ENCODE measurements around the gene FILIP1. TPM values are rescaled to one million over a fixed set of nuclear protein-coding genes. Genes with fewer than 3 reads are reported as not detected.

Gene FILIP1
- total and polyA plus RNA-seq, 2 of the 8 experiments (the other 6 are each of a cell fraction or from before 2014, with no cell fraction given), result 2.4 to 5.7 TPM

GRCh38 chr6:75393806-75394205 is 99.8 kb downstream of the FILIP1 start:
- FAIRE-seq, result no peak
- Histone ChIP-seq H2BK5ac (ENCODE audit: low read depth, low read length) (no peak overlapping the region), H3K27me3 (replicated peaks in 1 of 4; ENCODE audit: control insufficient read depth in 3 of 4, extremely low read depth in 1 of 4, insufficient read depth in 3 of 4, low read length in 3 of 4) (no peaks in the 10 kb centered on the region), H3K4me1 (replicated peaks in 1 of 4; ENCODE audit: control insufficient read depth in 3 of 4, insufficient read depth in 4 of 4, low read length in 3 of 4) (no peaks in the 10 kb centered on the region), H3K56ac (replicated peaks; ENCODE audit: insufficient read length, low read depth, low read length) (no peak overlapping the region), H3K79me2 (ENCODE audit: control insufficient read depth in 1 of 2, insufficient read depth in 2 of 2, low read length in 2 of 2) (no peaks in the 10 kb centered on the region), H4K91ac (replicated peaks; ENCODE audit: insufficient read length, low read length) (no peak overlapping the region), H3K9me3 (ENCODE audit: insufficient read depth in 2 of 2, low read depth in 1 of 2, low read length in 1 of 2) (peaks cover 3 to 4% of the 10 kb centered on the region in 2 experiments; a peak in 1 of 4 replicates), H3K14ac (ENCODE audit: insufficient read length) (no peak overlapping the region), H3K4me2 (ENCODE audit: insufficient read depth in 1 of 2, low read depth in 2 of 2, low read length in 2 of 2) (no peak overlapping the region), H2BK120ac (replicated peaks; ENCODE audit: low read depth, low read length) (no peak overlapping the region), H3K4ac (replicated peaks; ENCODE audit: insufficient read length, low read depth, low read length) (no peak overlapping the region), H4K5ac (ENCODE audit: insufficient read length, low read depth, low read length) (no peak overlapping the region), H3K18ac (ENCODE audit: extremely low read depth, low read length) (no peak overlapping the region), H3K4me3 (ENCODE audit: extremely low read depth in 1 of 4, insufficient read depth in 2 of 4, low read depth in 3 of 4, low read length in 4 of 4) (no peak overlapping the region), H3K27ac (ENCODE audit: low read depth, low read length) (no peak overlapping the region), H2AFZ (ENCODE audit: low read length) (peak overlapping the region; percentile 75; the same call in 1 of the 2 replicates), H2BK15ac (ENCODE audit: low read length) (no peak overlapping the region), H2BK20ac (ENCODE audit: low read length) (no peak overlapping the region), H3K79me1 (ENCODE audit: low read depth, low read length) (no peaks in the 10 kb centered on the region), H3K36me3 (ENCODE audit: control insufficient read depth in 2 of 4, insufficient read depth in 4 of 4, low read length in 3 of 4) (no peaks in the 10 kb centered on the region; a peak in 1 of 8 replicates), H4K20me1 (replicated peaks in 1 of 2; ENCODE audit: control insufficient read depth in 1 of 2, insufficient read depth in 2 of 2, low read length in 2 of 2) (no peaks in the 10 kb centered on the region), H3K9ac (replicated peaks in 1 of 4; ENCODE audit: extremely low read depth in 1 of 4, low read depth in 3 of 4, low read length in 3 of 4) (no peak overlapping the region), H2AK5ac (ENCODE audit: low read depth, low read length) (no peak overlapping the region), H2BK12ac (ENCODE audit: low read depth, low read length) (no peak overlapping the region), H4K8ac (ENCODE audit: extremely low read depth, insufficient read depth, low read length) (no peak overlapping the region), H3K23ac (ENCODE audit: insufficient read length) (no peak overlapping the region), H3K23me2 (ENCODE audit: low read depth, low read length) (no peaks in the 10 kb centered on the region)
- no peak for DNase-seq (ENCODE audit: low read depth in 1 of 2, low spot score in 2 of 2)
- CTCF ChIA-PET (ENCODE audit: partially characterized antibody), result interaction anchor here (0.9 to 2.2 kb wide), 3 partner anchors 23 to 122 kb away, joined by 3 to 9 read pairs (median 6); no protein-coding TSS in a partner anchor
- POLR2A ChIA-PET (ENCODE audit: partially characterized antibody), result no interaction called here
- TF ChIP-seq EZH2 (IDR thresholded peaks at IDR 0.05; ENCODE audit: low read depth, low read length, severe bottlenecking), result no peak

Measured in H1 (cell line).